ENCODE measurements around the gene PLEKHA5.

Gene PLEKHA5

GRCh38 chr12:19181666-19182426 is 52.3 kb downstream of the PLEKHA5 start:
- Histone ChIP-seq H3K27me3 (replicated peaks; ENCODE audit: control insufficient read depth, insufficient read depth, low read length) (no peaks in the 10 kb centered on the region), H3K4me3 (replicated peaks; ENCODE audit: low read depth, low read length) (no peak overlapping the region), H3K36me3 (ENCODE audit: control insufficient read depth, insufficient read depth, low read length) (no peaks in the 10 kb centered on the region)
- no peak for DNase-seq (ENCODE audit: extremely low read depth, insufficient read length)
- TF ChIP-seq CTCF (IDR thresholded peaks at IDR 0.05; ENCODE audit: insufficient read depth, low read length, poor library complexity, severe bottlenecking): peak; percentile 9

- H3K36me3 ChIP-seq (ENCODE audit: control insufficient read depth, insufficient read depth, low read length): no peaks in the 10 kb centered on the region
- no peak for TF ChIP-seq CTCF (IDR thresholded peaks at IDR 0.05; ENCODE audit: insufficient read depth, low read length, poor library complexity, severe bottlenecking)
- no peak overlapping the region for H3K4me3 ChIP-seq (replicated peaks; ENCODE audit: low read depth, low read length)
- DNase-seq (ENCODE audit: extremely low read depth, insufficient read length): no peak
- no peaks in the 10 kb centered on the region for H3K27me3 ChIP-seq (replicated peaks; ENCODE audit: control insufficient read depth, insufficient read depth, low read length)
Observed at GRCh38 chr12:19183121-19183838, 53.7 kb downstream of the PLEKHA5 start.

GRCh38 chr12:19185262-19185929 is 55.9 kb downstream of the PLEKHA5 start:
- no peak for DNase-seq (ENCODE audit: extremely low read depth, insufficient read length)
- no peak overlapping the region for H3K4me3 ChIP-seq (replicated peaks; ENCODE audit: low read depth, low read length)
- TF ChIP-seq CTCF (IDR thresholded peaks at IDR 0.05; ENCODE audit: insufficient read depth, low read length, poor library complexity, severe bottlenecking): no peak
- H3K36me3 ChIP-seq (ENCODE audit: control insufficient read depth, insufficient read depth, low read length): no peaks in the 10 kb centered on the region
- H3K27me3 ChIP-seq (replicated peaks; ENCODE audit: control insufficient read depth, insufficient read depth, low read length): no peaks in the 10 kb centered on the region

GRCh38 chr12:19186722-19187661 is 57.5 kb downstream of the PLEKHA5 start:
- Histone ChIP-seq H3K27me3 (replicated peaks; ENCODE audit: control insufficient read depth, insufficient read depth, low read length) (no peaks in the 10 kb centered on the region), H3K4me3 (replicated peaks; ENCODE audit: low read depth, low read length) (no peak overlapping the region), H3K36me3 (ENCODE audit: control insufficient read depth, insufficient read depth, low read length) (no peaks in the 10 kb centered on the region)
- DNase-seq (ENCODE audit: extremely low read depth, insufficient read length): peak; percentile 6
- peak; percentile 42 for TF ChIP-seq CTCF (IDR thresholded peaks at IDR 0.05; ENCODE audit: insufficient read depth, low read length, poor library complexity, severe bottlenecking)

GRCh38 chr12:19189522-19189921 is 60.0 kb downstream of the PLEKHA5 start:
- Histone ChIP-seq H3K27me3 (replicated peaks; ENCODE audit: control insufficient read depth, insufficient read depth, low read length) (no peaks in the 10 kb centered on the region), H3K4me3 (replicated peaks; ENCODE audit: low read depth, low read length) (no peak overlapping the region)
- no peak for TF ChIP-seq CTCF (IDR thresholded peaks at IDR 0.05; ENCODE audit: insufficient read depth, low read length, poor library complexity, severe bottlenecking)

More at GRCh38 chr12:19189522-19189921, 60.0 kb downstream of the PLEKHA5 start:
- DNase-seq (ENCODE audit: extremely low read depth, insufficient read length): no peak
- H3K36me3 ChIP-seq (ENCODE audit: control insufficient read depth, insufficient read depth, low read length): no peaks in the 10 kb centered on the region

All from GM06990 (cell line).